Karpas-422 (cell line): ENCODE results near the gene TIGD7. TPM values are rescaled to one million over a fixed set of nuclear protein-coding genes. Genes with fewer than 3 reads are reported as not detected.

Source experiments
- DNase-seq: peaks from one replicate; pipeline ENCODE4 v3.0.0-alpha.2; 2015
- H2AFZ ChIP-seq: fragments of 200-600 bp; sonication (generic); 2 replicates; pipeline ENCODE4 v1.6.1; 2014; ENCODE audit warnings: antibody characterized with exemption, low read length, mixed read lengths
- H3K27ac ChIP-seq: fragments of 200-600 bp; sonication (generic); 2 replicates; pipeline ENCODE4 v1.5.1; 2014; ENCODE audit warnings: mild to moderate bottlenecking, low read length, moderate library complexity
- H3K27me3 ChIP-seq: fragments of 200-600 bp; sonication (generic); 2 replicates; pipeline ENCODE4 v1.6.1; 2014; ENCODE audit warnings: low read length, mixed read lengths
- H3K36me3 ChIP-seq: fragments of 200-600 bp; sonication (generic); 2 replicates; pipeline ENCODE4 v1.6.1; 2014; ENCODE audit warnings: low read length, mixed read lengths; ENCODE audit not compliant: insufficient read depth
- H3K4me1 ChIP-seq: fragments of 200-600 bp; sonication (generic); 2 replicates; pipeline ENCODE4 v1.6.1; 2014; ENCODE audit warnings: mild to moderate bottlenecking, low read length, mixed read lengths
- H3K4me2 ChIP-seq: fragments of 200-600 bp; sonication (generic); 2 replicates; pipeline ENCODE4 v1.6.1; 2014; ENCODE audit warnings: low read length, low read depth, mild to moderate bottlenecking; ENCODE audit not compliant: poor library complexity, severe bottlenecking
- H3K4me3 ChIP-seq: fragments of 200-600 bp; sonication (generic); 2 replicates; pipeline ENCODE4 v1.5.1; 2014; ENCODE audit warnings: mild to moderate bottlenecking, antibody characterized with exemption, low read length, mixed read lengths
- H3K79me2 ChIP-seq: fragments of 200-600 bp; sonication (generic); 2 replicates; pipeline ENCODE4 v1.6.1; 2014; ENCODE audit warnings: mild to moderate bottlenecking, low read length, mixed read lengths
- H3K9ac ChIP-seq: fragments of 200-600 bp; sonication (generic); 2 replicates; pipeline ENCODE4 v1.6.0; 2014; ENCODE audit warnings: low read length
- H3K9me2 ChIP-seq: fragments of 200-600 bp; sonication (generic), shearing (Covaris generic); replicated peaks from 2 replicates; pipeline ENCODE4 v1.6.0; 2014; ENCODE audit warnings: mild to moderate bottlenecking, low read length, moderate library complexity; ENCODE audit not compliant: insufficient read depth
- H3K9me3 ChIP-seq: fragments of 300-700, 200-600 bp; sonication (generic); 2 replicates; pipeline ENCODE4 v1.6.1; 2014; ENCODE audit warnings: low read length, mixed read lengths
- H4K20me1 ChIP-seq: fragments of 200-600 bp; sonication (generic); 2 replicates; pipeline ENCODE4 v1.6.1; 2014; ENCODE audit warnings: mild to moderate bottlenecking, antibody characterized with exemption, low read length, low read depth; ENCODE audit not compliant: insufficient read depth
- total RNA-seq: library from RNA; depleted of rRNA; stranded (reverse); fragments of >200 nt; shearing (Covaris generic); gene quantifications from 2 replicates; pipeline ENCODE4 v1.2.3, GENCODE V29; 2014; ENCODE audit warnings: low replicate concordance

Gene TIGD7
- total RNA-seq, 1 experiment from 2014 or later, result 2.8 TPM

- Histone ChIP-seq H3K27me3 (no peaks in the 10 kb centered on the region), H4K20me1 (no peaks in the 10 kb centered on the region), H3K9me2 (no peaks in the 10 kb centered on the region), H3K4me3 (no peak overlapping the region), H2AFZ (no peak overlapping the region), H3K4me1 (no peaks in the 10 kb centered on the region), H3K27ac (no peak overlapping the region), H3K9ac (no peak overlapping the region), H3K79me2 (no peaks in the 10 kb centered on the region), H3K36me3 (peaks cover 17% of the 10 kb centered on the region), H3K9me3 (peaks cover 24% of the 10 kb centered on the region), H3K4me2 (no peak overlapping the region)
- no peak for DNase-seq
These were observed 16.6 kb upstream of the TIGD7 start for GRCh38 chr16:3321816-3322215.

GRCh38 chr16:3317315-3317999 lies 12.2 kb upstream of the TIGD7 start:
- H3K9me3 ChIP-seq, result peaks cover 40% of the 10 kb centered on the region
- peak overlapping the region; percentile 13; the same call in 1 of the 2 replicates for H3K4me3 ChIP-seq
- H3K27me3 ChIP-seq, result no peaks in the 10 kb centered on the region
- H3K4me1 ChIP-seq, result no peaks in the 10 kb centered on the region
- H2AFZ ChIP-seq, result no peak overlapping the region
- H3K79me2 ChIP-seq, result no peaks in the 10 kb centered on the region
- DNase-seq, result no peak
- no peaks in the 10 kb centered on the region for H4K20me1 ChIP-seq
- H3K9ac ChIP-seq, result no peak overlapping the region
- no peak overlapping the region for H3K27ac ChIP-seq
- no peak overlapping the region for H3K4me2 ChIP-seq
- no peaks in the 10 kb centered on the region for H3K9me2 ChIP-seq
- peaks cover 50% of the 10 kb centered on the region for H3K36me3 ChIP-seq

- no peak for DNase-seq
- Histone ChIP-seq H2AFZ (no peak overlapping the region), H4K20me1 (no peaks in the 10 kb centered on the region), H3K27ac (no peak overlapping the region), H3K4me3 (no peak overlapping the region), H3K9me2 (no peaks in the 10 kb centered on the region), H3K4me1 (no peaks in the 10 kb centered on the region), H3K36me3 (peaks cover 70% of the 10 kb centered on the region), H3K27me3 (no peaks in the 10 kb centered on the region), H3K4me2 (no peak overlapping the region), H3K79me2 (peaks cover 15% of the 10 kb centered on the region), H3K9me3 (peaks cover 37% of the 10 kb centered on the region), H3K9ac (no peak overlapping the region)
These were observed 6.3 kb upstream of the TIGD7 start for GRCh38 chr16:3311496-3311895.

GRCh38 chr16:3306078-3306477 lies 848 bp upstream of the TIGD7 start:
- DNase-seq, result no peak

GRCh38 chr16:3304370-3304769 lies 860 bp downstream of the TIGD7 start:
- H2AFZ ChIP-seq, result no peak overlapping the region
- H3K36me3 ChIP-seq, result peaks cover 53% of the 10 kb centered on the region
- H3K27me3 ChIP-seq, result no peaks in the 10 kb centered on the region
- no peak overlapping the region for H3K27ac ChIP-seq
- peak overlapping the region; percentile 84; the same call in 1 of the 2 replicates for H3K4me3 ChIP-seq
- peaks cover 24% of the 10 kb centered on the region for H3K79me2 ChIP-seq
- no peak overlapping the region for H3K4me2 ChIP-seq
- DNase-seq, result no peak
- H3K9ac ChIP-seq, result no peak overlapping the region
- H3K9me2 ChIP-seq, result no peaks in the 10 kb centered on the region
- no peaks in the 10 kb centered on the region for H4K20me1 ChIP-seq
- peaks cover 13% of the 10 kb centered on the region for H3K4me1 ChIP-seq
- H3K9me3 ChIP-seq, result peaks cover 35% of the 10 kb centered on the region

More at GRCh38 chr16:3306078-3306477, 848 bp upstream of the TIGD7 start:
- H3K9me2 ChIP-seq, result no peaks in the 10 kb centered on the region
- H3K4me1 ChIP-seq, result peaks cover 13% of the 10 kb centered on the region
- H3K27ac ChIP-seq, result peak overlapping the region; percentile 52
- H4K20me1 ChIP-seq, result no peaks in the 10 kb centered on the region
- H3K4me2 ChIP-seq, result peak overlapping the region; percentile 74
- no peaks in the 10 kb centered on the region for H3K27me3 ChIP-seq
- peak overlapping the region; percentile 48; the same call in 1 of the 2 replicates for H2AFZ ChIP-seq
- peak overlapping the region; percentile 81 for H3K9ac ChIP-seq
- H3K4me3 ChIP-seq, result peak overlapping the region; percentile 84
- H3K79me2 ChIP-seq, result peaks cover 24% of the 10 kb centered on the region
- peaks cover 32% of the 10 kb centered on the region for H3K9me3 ChIP-seq
- H3K36me3 ChIP-seq, result peaks cover 42% of the 10 kb centered on the region

- Histone ChIP-seq H3K9ac (no peak overlapping the region), H3K36me3 (peaks cover 72% of the 10 kb centered on the region), H2AFZ (no peak overlapping the region), H3K4me1 (no peaks in the 10 kb centered on the region), H4K20me1 (no peaks in the 10 kb centered on the region), H3K79me2 (peaks cover 25% of the 10 kb centered on the region), H3K4me3 (no peak overlapping the region), H3K9me2 (no peaks in the 10 kb centered on the region), H3K27me3 (no peaks in the 10 kb centered on the region), H3K9me3 (peaks cover 33% of the 10 kb centered on the region), H3K27ac (no peak overlapping the region), H3K4me2 (no peak overlapping the region)
- DNase-seq, result no peak
These were observed 9.4 kb downstream of the TIGD7 start for GRCh38 chr16:3295783-3296182.

GRCh38 chr16:3295209-3295608 lies 10.0 kb downstream of the TIGD7 start:
- no peaks in the 10 kb centered on the region for H3K9me2 ChIP-seq
- no peak for DNase-seq
- no peak overlapping the region for H2AFZ ChIP-seq
- no peak overlapping the region for H3K27ac ChIP-seq
- H3K9ac ChIP-seq, result no peak overlapping the region
- H3K4me3 ChIP-seq, result no peak overlapping the region
- H3K4me2 ChIP-seq, result no peak overlapping the region
- H3K79me2 ChIP-seq, result peaks cover 30% of the 10 kb centered on the region
- no peaks in the 10 kb centered on the region for H3K4me1 ChIP-seq
- H4K20me1 ChIP-seq, result no peaks in the 10 kb centered on the region
- H3K36me3 ChIP-seq, result peaks cover 72% of the 10 kb centered on the region
- no peaks in the 10 kb centered on the region for H3K27me3 ChIP-seq
- peaks cover 37% of the 10 kb centered on the region for H3K9me3 ChIP-seq

GRCh38 chr16:3292604-3293003 lies 12.6 kb downstream of the TIGD7 start:
- Histone ChIP-seq H4K20me1 (no peaks in the 10 kb centered on the region), H3K9me2 (no peaks in the 10 kb centered on the region), H3K4me1 (no peaks in the 10 kb centered on the region), H3K9me3 (peaks cover 56% of the 10 kb centered on the region), H3K4me3 (no peak overlapping the region), H2AFZ (no peak overlapping the region), H3K9ac (no peak overlapping the region), H3K79me2 (peaks cover 52% of the 10 kb centered on the region), H3K27me3 (no peaks in the 10 kb centered on the region), H3K27ac (no peak overlapping the region), H3K36me3 (peaks cover 73% of the 10 kb centered on the region), H3K4me2 (no peak overlapping the region)
- DNase-seq, result no peak
